Measurements from ENCODE around the gene IGFN1. TPM values are rescaled to one million over a fixed set of nuclear protein-coding genes. Genes with fewer than 3 reads are reported as not detected.

IGFN1 gene
- total and polyA plus RNA-seq, 7 donors, result 2.7 to 442 (median 33.1) TPM

- no peaks in the 10 kb centered on the region for H3K27me3 ChIP-seq (ENCODE audit: insufficient read depth in 3 of 3, low read length in 2 of 3)
- 82 to 90% (median 86%) methylated on average over 7 of the region's 7 CpGs for whole genome bisulfite sequencing, 3 donors
- intact Hi-C loops (cut with DNase I), result no loop called here
- no peaks in the 10 kb centered on the region for H3K9me3 ChIP-seq
- no peak for DNase-seq
- no peaks in the 10 kb centered on the region for H3K36me3 ChIP-seq (ENCODE audit: insufficient read depth in 1 of 2, low read depth in 1 of 2)
- H3K4me1 ChIP-seq, result peaks cover 30% of the 10 kb centered on the region
- H3K27ac ChIP-seq, result peak overlapping the region; percentile 90
- ATAC-seq, result no peak
- TF ChIP-seq, protein P1, sequence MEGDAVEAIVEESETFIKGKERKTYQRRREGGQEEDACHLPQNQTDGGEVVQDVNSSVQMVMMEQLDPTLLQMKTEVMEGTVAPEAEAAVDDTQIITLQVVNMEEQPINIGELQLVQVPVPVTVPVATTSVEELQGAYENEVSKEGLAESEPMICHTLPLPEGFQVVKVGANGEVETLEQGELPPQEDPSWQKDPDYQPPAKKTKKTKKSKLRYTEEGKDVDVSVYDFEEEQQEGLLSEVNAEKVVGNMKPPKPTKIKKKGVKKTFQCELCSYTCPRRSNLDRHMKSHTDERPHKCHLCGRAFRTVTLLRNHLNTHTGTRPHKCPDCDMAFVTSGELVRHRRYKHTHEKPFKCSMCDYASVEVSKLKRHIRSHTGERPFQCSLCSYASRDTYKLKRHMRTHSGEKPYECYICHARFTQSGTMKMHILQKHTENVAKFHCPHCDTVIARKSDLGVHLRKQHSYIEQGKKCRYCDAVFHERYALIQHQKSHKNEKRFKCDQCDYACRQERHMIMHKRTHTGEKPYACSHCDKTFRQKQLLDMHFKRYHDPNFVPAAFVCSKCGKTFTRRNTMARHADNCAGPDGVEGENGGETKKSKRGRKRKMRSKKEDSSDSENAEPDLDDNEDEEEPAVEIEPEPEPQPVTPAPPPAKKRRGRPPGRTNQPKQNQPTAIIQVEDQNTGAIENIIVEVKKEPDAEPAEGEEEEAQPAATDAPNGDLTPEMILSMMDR (IDR thresholded peaks at IDR 0.05), result no peak
- no peak overlapping the region for H3K4me3 ChIP-seq
Measured at GRCh38 chr1:201175820-201176500, 14.7 kb upstream of the IGFN1 start.

DNA sequence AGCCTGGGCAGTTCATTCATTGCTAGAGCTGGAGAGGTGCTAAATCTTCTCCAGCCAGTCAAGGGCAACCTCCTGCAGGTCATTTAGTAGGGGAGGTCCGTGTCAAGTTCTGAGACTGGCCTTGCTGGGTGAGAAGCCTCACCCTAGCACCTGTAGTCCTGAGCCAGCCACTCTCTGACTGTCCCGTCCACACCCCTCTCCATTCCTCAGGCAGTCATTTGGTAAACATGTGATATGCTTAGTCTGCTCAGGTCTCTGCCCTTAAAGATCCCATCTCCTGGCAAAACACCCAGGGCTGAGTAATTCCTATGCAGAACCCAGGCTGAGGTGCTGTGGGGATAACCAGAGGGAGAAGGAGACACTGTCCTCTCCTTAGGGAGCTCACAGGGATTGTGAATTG, 13.7 kb upstream of the IGFN1 start:
- WGBS, 3 donors, result 27 to 47% (median 33%) methylated on average over 2 of the region's 2 CpGs

DNA sequence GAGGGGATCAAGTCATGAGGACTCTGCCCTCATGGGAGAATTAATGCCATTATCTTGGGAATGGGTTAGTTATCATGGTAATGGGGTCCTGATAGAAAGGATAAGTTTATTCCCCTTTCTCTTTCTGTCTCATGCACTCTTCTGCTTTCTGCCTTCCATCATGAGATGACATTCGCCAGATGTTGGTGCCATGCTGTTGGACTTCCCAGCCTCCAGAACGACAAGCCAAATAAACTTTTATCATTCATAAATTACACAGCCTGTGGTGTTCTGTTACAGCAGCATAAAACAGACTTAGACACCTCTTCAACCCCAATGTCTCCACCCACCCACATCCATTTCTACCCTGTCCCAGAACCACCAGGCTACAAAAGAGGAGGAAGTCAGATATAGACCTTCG, 11.9 kb upstream of the IGFN1 start:
- 62 to 76% (median 70%) methylated on average over 3 of the region's 3 CpGs for WGBS, 3 donors
- ATAC-seq, result no peak

More for the DNA sequence above, 13.7 kb upstream of the IGFN1 start:
- DNase-seq (peak; percentile 21 to 60), ATAC-seq (peak; percentile 56 to 78 (median 75))
- no peaks in the 10 kb centered on the region for H3K27me3 ChIP-seq (ENCODE audit: insufficient read depth in 3 of 3, low read length in 2 of 3)
- peak overlapping the region; percentile 90 for H3K27ac ChIP-seq
- peaks cover 34% of the 10 kb centered on the region for H3K4me1 ChIP-seq
- H3K36me3 ChIP-seq (ENCODE audit: insufficient read depth in 1 of 2, low read depth in 1 of 2), result no peaks in the 10 kb centered on the region
- no peaks in the 10 kb centered on the region for H3K9me3 ChIP-seq
- TF ChIP-seq, protein P1 (IDR thresholded peaks at IDR 0.05), result no peak
- H3K4me3 ChIP-seq, result peak overlapping the region; percentile 28
- intact Hi-C loops (cut with DNase I), result no loop called here

GRCh38 chr1:201180141-201180540, 10.5 kb upstream of the IGFN1 start:
- peaks cover 57% of the 10 kb centered on the region for H3K4me1 ChIP-seq

More for the DNA sequence above, 11.9 kb upstream of the IGFN1 start:
- no peak overlapping the region for H3K4me3 ChIP-seq
- no peak for DNase-seq
- H3K9me3 ChIP-seq, result no peaks in the 10 kb centered on the region
- H3K27me3 ChIP-seq (ENCODE audit: insufficient read depth in 3 of 3, low read length in 2 of 3), result no peaks in the 10 kb centered on the region
- no peak overlapping the region for H3K27ac ChIP-seq
- H3K4me1 ChIP-seq, result peaks cover 44% of the 10 kb centered on the region
- TF ChIP-seq, protein P1 (IDR thresholded peaks at IDR 0.05), result no peak
- no peaks in the 10 kb centered on the region for H3K36me3 ChIP-seq (ENCODE audit: insufficient read depth in 1 of 2, low read depth in 1 of 2)
- intact Hi-C loops (cut with DNase I), result no loop called here

More at GRCh38 chr1:201180141-201180540, 10.5 kb upstream of the IGFN1 start:
- ATAC-seq (no peak), DNase-seq (no peak)
- Histone ChIP-seq H3K27me3 (ENCODE audit: insufficient read depth in 3 of 3, low read length in 2 of 3) (no peaks in the 10 kb centered on the region), H3K9me3 (no peaks in the 10 kb centered on the region), H3K4me3 (no peak overlapping the region), H3K27ac (no peak overlapping the region), H3K36me3 (ENCODE audit: insufficient read depth in 1 of 2, low read depth in 1 of 2) (no peaks in the 10 kb centered on the region)
- TF ChIP-seq, protein P1 (IDR thresholded peaks at IDR 0.05), result no peak
- intact Hi-C loops (cut with DNase I), result no loop called here
- WGBS, 3 donors, result 46 to 69% (median 66%) methylated on average over 1 of the region's 1 CpG

Measured in psoas muscle (tissue), 8 donors.